ENCODE measurements around the gene CDC42. TPM values are rescaled to one million over a fixed set of nuclear protein-coding genes. Genes with fewer than 3 reads are reported as not detected.

The CDC42 gene
- total and polyA plus RNA-seq, 9 of the 15 experiments (the other 6 are each of a cell fraction or from before 2014, with no cell fraction given) = 186 to 398 (median 325) TPM

DNA sequence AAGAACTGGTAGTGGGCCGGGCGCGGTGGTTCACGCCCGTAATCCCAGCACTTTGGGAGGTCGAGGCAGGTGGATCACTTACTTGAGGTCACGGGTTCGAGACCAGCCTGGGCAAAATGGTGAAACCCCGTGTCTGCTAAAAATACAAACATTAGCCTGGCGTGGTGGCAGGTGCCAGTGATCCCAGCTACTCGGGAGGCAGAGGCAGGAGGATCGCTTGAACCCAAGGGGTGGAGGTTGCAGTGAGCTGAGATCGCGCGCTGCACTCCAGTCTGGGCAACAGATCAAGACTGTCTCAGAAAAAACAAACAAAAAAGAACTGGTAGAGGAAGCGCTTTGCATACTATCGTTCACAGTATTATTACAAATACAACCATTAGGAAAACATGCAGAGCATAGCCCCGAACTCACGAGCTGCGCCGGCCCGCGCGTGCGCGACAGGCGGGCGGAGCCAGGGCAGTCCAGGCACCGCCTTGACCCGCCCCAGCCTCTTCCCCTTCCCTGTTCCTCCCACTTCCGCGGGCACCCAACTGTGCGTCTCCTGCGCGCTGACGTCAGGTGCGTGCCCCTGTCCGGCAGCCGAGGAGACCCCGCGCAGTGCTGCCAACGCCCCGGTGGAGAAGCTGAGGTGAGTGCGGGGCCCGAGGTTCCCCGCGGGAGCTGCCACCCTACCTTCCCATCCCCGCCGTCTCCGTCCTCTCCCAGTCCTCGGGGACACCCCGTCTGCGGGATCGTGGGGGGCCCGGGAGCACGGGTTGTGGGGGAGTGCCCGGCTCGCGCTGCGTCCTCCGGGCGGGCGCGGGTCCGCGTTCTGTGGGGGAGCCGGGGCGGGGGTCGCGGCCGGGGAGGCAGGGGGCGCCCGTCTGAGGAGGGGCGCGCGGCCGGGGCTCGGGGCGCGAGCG, at the start of gene CDC42 (continued):
- peak; percentile 87; the same call in 1 of the 2 replicates for TF ChIP-seq FOXK1 (CRISPR knock-in tag; IDR thresholded peaks at IDR 0.05; ENCODE audit: borderline replicate concordance)
- TF ChIP-seq, protein P1, sequence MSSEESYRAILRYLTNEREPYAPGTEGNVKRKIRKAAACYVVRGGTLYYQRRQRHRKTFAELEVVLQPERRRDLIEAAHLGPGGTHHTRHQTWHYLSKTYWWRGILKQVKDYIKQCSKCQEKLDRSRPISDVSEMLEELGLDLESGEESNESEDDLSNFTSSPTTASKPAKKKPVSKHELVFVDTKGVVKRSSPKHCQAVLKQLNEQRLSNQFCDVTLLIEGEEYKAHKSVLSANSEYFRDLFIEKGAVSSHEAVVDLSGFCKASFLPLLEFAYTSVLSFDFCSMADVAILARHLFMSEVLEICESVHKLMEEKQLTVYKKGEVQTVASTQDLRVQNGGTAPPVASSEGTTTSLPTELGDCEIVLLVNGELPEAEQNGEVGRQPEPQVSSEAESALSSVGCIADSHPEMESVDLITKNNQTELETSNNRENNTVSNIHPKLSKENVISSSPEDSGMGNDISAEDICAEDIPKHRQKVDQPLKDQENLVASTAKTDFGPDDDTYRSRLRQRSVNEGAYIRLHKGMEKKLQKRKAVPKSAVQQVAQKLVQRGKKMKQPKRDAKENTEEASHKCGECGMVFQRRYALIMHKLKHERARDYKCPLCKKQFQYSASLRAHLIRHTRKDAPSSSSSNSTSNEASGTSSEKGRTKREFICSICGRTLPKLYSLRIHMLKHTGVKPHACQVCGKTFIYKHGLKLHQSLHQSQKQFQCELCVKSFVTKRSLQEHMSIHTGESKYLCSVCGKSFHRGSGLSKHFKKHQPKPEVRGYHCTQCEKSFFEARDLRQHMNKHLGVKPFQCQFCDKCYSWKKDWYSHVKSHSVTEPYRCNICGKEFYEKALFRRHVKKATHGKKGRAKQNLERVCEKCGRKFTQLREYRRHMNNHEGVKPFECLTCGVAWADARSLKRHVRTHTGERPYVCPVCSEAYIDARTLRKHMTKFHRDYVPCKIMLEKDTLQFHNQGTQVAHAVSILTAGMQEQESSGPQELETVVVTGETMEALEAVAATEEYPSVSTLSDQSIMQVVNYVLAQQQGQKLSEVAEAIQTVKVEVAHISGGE (CRISPR knock-in tag; IDR thresholded peaks at IDR 0.05) = no peak; a peak in 1 of 6 replicates
- no peak for TF ChIP-seq ZBED1 (IDR thresholded peaks at IDR 0.05)
- peak; percentile 77; the same call in 1 of the 2 replicates for TF ChIP-seq PML (IDR thresholded peaks at IDR 0.05; ENCODE audit: low read length)
- TF ChIP-seq MXI1 (IDR thresholded peaks at IDR 0.05; ENCODE audit: low read depth, low read length) = 0 out of 2 replicates have a peak, but pooled peaks have one; percentile 10
- TF ChIP-seq ZNF384 (IDR thresholded peaks at IDR 0.05; ENCODE audit: low read depth, low read length) = 0 out of 2 replicates have a peak, but pooled peaks have one; percentile 23
- peak; percentile 43; the same call in 1 of the 2 replicates for TF ChIP-seq L3MBTL2 (IDR thresholded peaks at IDR 0.05)
- peak in 1 of 2 experiments; percentile 76; a peak in 2 of 4 replicates for TF ChIP-seq TBL1XR1 (IDR thresholded peaks at IDR 0.05; ENCODE audit: low read length in 2 of 2)
- no peak for TF ChIP-seq RBM39 (optimal IDR thresholded peaks at IDR 0.05; ENCODE audit: low read depth, low read length)
- peak; percentile 13 for TF ChIP-seq HNRNPK (IDR thresholded peaks at IDR 0.05; ENCODE audit: low read depth, low read length, poor library complexity, severe bottlenecking)
- TF ChIP-seq, protein P2, sequence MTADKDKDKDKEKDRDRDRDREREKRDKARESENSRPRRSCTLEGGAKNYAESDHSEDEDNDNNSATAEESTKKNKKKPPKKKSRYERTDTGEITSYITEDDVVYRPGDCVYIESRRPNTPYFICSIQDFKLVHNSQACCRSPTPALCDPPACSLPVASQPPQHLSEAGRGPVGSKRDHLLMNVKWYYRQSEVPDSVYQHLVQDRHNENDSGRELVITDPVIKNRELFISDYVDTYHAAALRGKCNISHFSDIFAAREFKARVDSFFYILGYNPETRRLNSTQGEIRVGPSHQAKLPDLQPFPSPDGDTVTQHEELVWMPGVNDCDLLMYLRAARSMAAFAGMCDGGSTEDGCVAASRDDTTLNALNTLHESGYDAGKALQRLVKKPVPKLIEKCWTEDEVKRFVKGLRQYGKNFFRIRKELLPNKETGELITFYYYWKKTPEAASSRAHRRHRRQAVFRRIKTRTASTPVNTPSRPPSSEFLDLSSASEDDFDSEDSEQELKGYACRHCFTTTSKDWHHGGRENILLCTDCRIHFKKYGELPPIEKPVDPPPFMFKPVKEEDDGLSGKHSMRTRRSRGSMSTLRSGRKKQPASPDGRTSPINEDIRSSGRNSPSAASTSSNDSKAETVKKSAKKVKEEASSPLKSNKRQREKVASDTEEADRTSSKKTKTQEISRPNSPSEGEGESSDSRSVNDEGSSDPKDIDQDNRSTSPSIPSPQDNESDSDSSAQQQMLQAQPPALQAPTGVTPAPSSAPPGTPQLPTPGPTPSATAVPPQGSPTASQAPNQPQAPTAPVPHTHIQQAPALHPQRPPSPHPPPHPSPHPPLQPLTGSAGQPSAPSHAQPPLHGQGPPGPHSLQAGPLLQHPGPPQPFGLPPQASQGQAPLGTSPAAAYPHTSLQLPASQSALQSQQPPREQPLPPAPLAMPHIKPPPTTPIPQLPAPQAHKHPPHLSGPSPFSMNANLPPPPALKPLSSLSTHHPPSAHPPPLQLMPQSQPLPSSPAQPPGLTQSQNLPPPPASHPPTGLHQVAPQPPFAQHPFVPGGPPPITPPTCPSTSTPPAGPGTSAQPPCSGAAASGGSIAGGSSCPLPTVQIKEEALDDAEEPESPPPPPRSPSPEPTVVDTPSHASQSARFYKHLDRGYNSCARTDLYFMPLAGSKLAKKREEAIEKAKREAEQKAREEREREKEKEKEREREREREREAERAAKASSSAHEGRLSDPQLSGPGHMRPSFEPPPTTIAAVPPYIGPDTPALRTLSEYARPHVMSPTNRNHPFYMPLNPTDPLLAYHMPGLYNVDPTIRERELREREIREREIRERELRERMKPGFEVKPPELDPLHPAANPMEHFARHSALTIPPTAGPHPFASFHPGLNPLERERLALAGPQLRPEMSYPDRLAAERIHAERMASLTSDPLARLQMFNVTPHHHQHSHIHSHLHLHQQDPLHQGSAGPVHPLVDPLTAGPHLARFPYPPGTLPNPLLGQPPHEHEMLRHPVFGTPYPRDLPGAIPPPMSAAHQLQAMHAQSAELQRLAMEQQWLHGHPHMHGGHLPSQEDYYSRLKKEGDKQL (CRISPR knock-in tag; IDR thresholded peaks at IDR 0.05; ENCODE audit: borderline replicate concordance) = no peak
- TF ChIP-seq NONO (IDR thresholded peaks at IDR 0.05; ENCODE audit: low read depth in 2 of 2, low read length in 1 of 2) = 0 out of 4 replicates have a peak, but pooled peaks of 1 of the 2 experiments have one; percentile 12
- TF ChIP-seq, protein P3, sequence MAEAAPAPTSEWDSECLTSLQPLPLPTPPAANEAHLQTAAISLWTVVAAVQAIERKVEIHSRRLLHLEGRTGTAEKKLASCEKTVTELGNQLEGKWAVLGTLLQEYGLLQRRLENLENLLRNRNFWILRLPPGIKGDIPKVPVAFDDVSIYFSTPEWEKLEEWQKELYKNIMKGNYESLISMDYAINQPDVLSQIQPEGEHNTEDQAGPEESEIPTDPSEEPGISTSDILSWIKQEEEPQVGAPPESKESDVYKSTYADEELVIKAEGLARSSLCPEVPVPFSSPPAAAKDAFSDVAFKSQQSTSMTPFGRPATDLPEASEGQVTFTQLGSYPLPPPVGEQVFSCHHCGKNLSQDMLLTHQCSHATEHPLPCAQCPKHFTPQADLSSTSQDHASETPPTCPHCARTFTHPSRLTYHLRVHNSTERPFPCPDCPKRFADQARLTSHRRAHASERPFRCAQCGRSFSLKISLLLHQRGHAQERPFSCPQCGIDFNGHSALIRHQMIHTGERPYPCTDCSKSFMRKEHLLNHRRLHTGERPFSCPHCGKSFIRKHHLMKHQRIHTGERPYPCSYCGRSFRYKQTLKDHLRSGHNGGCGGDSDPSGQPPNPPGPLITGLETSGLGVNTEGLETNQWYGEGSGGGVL (CRISPR knock-in tag; IDR thresholded peaks at IDR 0.05) = no peak
- TF ChIP-seq MEF2A (IDR thresholded peaks at IDR 0.05; ENCODE audit: control insufficient read depth, low read depth, low read length) = no peak
- no peak for TF ChIP-seq CEBPB (tag; IDR thresholded peaks at IDR 0.05)
